NCI-H1417 (cell line): Measurements from ENCODE around the gene NEDD4.
"Not testable (repeated sequence)": the region's sequence is repeated elsewhere in the genome, so short reads cannot be mapped to it uniquely, and the experiment has no call there.

ENCODE experiments used
- DNase-seq, 3 experiments: peaks; one replicate each; lab custom pipeline; 2025; lab: John Stamatoyannopoulos, UW

NEDD4 gene

DNA sequence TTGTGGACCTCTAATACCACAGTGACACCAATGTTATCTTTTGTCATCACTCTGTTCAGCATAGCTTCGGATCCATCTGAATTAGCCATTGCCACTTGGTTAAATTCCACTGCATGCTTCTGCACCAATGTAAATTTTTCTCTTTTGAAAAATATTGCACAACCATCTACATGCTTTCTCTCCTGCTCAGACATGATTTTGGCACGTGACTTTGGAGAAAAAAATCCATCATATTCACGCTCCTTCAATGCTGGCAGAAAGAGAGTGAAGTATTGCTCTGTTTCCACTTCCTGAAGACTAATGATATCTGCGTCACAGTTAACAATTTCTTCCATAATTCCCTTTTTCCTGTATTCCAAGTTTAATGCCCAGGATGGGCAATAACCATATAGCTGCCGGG lies 13.0 kb upstream of the NEDD4 start:
- DNase-seq = not testable (repeated sequence)

- not testable (repeated sequence) for DNase-seq
Observed at GRCh38 chr15:56004281-56004680, 10.9 kb upstream of the NEDD4 start.

DNA sequence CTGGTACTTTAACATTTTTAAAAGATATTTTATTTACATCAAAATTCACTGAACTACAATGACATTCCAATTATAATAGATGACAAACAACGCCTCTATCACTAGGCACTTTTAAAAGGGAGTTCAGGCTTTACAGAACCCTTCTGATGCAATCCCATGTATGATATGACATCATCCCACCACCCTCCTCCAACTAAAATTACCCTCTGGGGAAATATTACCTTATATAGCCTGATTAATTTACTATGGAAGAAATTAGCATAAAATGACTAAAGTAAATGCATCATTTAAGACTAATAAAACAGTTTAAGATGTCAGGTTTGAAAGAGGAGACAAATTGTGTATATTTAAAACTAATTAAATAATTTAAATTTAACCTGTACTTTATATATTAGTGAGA lies 10.4 kb upstream of the NEDD4 start:
- not testable (repeated sequence) for DNase-seq

DNA sequence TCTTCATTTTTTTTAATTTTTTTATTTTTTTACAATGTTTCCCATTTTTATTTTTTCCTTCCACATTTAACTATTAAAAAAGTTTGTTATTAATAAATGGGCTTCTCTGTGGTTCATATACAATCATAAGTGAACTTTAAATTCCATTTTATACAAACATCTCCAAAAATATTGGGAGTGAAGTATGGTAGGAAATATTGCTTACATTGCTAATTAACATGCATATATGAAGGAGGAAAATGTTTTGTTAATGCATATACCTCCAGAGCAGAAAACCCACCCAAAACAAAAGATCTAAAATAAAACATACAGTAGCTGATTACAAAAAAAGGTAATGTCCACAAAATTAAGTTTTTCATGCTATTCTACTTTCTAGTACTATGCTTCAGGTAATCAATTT lies 9.9 kb upstream of the NEDD4 start:
- not testable (repeated sequence) for DNase-seq

GRCh38 chr15:56001471-56002078 lies 8.2 kb upstream of the NEDD4 start:
- no peak for DNase-seq

DNA sequence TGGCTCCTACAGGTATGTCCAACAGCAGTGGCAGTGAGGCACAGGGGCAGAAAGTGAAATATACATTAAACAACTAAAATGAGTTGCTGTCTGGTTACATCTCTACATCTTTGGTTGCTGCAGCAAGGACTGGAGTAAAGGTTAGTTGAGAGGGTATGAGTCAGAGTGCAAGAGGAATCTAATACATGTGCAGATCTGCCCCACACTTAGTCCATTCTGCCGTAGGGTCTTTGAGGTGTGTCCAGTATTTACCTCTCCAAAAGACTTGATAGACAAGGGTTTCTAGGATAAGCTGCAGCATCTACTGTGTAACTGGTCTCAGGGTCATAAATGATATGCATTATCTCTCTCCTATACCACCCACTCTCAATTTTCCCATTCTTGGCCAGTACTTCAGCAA lies 6.2 kb upstream of the NEDD4 start:
- DNase-seq = no peak

GRCh38 chr15:55998478-55998877 lies 5.1 kb upstream of the NEDD4 start:
- no peak for DNase-seq

- peak; percentile 16 to 90 (median 89) for DNase-seq
Observed at GRCh38 chr15:55993804-55994560, 570 bp upstream of the NEDD4 start.

- DNase-seq = no peak
Observed at GRCh38 chr15:55992769-55993110, 672 bp downstream of the NEDD4 start.

GRCh38 chr15:55991802-55992768 lies 1.3 kb downstream of the NEDD4 start:
- DNase-seq = peak in 1 of 3 experiments; percentile 63

- no peak for DNase-seq
Observed at GRCh38 chr15:55990998-55991397, 2.4 kb downstream of the NEDD4 start.

DNA sequence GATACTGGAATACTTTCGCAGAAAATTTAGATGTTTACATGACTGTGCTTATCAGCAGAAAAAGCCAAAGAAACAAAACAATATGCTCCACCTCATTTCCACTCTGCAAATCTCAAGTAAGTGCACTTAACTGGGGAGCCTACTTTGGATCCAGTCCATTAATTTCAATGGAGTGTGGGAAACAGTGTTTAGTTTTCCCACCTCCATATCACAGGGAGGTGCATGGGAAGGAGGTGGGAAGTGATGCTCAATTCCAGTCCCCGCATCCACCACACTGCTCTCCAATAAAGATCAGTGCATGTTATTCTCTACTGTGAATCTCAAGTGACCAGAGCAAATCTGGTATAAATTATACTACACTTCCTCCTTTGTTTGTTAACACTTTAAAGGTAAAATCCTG lies 2.9 kb downstream of the NEDD4 start:
- DNase-seq = peak in 1 of 3 experiments; percentile 55

GRCh38 chr15:55989383-55989782 lies 4.0 kb downstream of the NEDD4 start:
- no peak for DNase-seq

- DNase-seq = no peak
Observed at GRCh38 chr15:55981582-55982249, 11.7 kb downstream of the NEDD4 start.

DNA sequence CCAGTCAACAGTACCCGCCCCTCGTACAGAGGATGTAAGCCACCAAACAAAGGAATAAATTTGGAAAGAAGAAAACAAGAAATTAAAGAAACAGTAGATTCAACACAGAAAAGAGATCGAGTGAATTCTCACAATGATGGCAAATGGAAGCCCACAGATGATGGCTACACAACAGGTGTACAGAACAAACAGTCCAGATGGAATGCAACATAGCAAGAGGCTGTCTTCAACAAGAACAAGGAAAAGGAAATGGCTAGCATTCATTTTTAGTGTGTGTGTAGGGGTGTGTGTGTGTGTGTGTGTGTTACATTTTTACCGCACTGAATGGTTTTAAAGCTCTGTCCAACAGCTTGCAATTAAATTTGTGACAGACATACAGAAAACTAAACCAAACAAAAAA lies 12.9 kb downstream of the NEDD4 start:
- DNase-seq = no peak

- DNase-seq = no peak
Observed at GRCh38 chr15:55977231-55977630, 16.2 kb downstream of the NEDD4 start.

GRCh38 chr15:55970286-55970685 lies 23.1 kb downstream of the NEDD4 start:
- DNase-seq = no peak

- no peak for DNase-seq
Observed at GRCh38 chr15:55969582-55969981, 23.8 kb downstream of the NEDD4 start.

GRCh38 chr15:55968923-55969322 lies 24.5 kb downstream of the NEDD4 start:
- no peak for DNase-seq

DNA sequence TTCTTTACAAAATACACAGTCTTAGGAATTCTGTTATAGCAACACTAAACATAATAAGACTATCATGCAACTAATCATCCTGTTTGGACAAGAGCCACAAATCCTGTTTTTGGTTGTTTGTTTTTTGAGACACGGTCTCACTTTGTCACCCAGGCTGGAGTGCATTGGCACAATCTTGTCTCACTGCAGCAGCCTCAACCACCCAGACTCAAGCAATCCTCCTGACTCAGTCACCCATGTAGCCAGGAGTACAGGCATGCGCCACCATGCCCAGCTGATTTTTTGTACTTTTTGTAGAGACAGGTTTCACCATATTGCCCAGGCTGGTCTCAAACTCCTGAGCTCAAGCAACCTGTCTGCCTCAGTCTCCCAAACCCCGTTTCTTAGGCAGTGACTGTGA lies 28.3 kb downstream of the NEDD4 start:
- no peak for DNase-seq

DNA sequence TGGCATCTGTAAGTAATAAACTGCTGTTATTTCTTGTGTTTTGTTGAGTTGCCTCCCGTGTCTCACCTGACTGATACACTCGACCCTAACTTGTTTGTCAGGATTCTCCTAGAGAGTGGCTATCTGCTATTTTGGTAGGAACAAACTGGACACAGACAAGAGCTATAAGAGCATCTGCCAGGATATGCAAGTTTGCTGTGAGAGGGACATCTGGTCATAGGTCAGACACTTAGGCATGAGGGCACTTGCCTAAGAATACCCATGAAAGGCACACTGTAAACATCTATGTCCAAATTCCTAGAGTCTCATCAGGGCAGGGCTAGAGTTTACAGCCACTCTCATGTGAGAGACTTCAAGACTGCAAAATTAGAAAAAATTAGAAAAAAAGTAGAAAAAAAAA lies 32.5 kb downstream of the NEDD4 start:
- no peak for DNase-seq
